Esophagus squamous epithelium (tissue), 5 donors: ENCODE data around the gene SPTBN2. TPM values are rescaled to one million over a fixed set of nuclear protein-coding genes. Genes with fewer than 3 reads are reported as not detected.

ENCODE experiments used
- DNase-seq: peaks from one replicate; lab custom pipeline; 2025; lab: John Stamatoyannopoulos, UW
- H3K27ac ChIP-seq, 4 donors: fragments of 200-600 bp; sonication (generic); one replicate each; pipeline ENCODE4 v1.5.1; 2016 to 2019; ENCODE audit warnings: mild to moderate bottlenecking in 1 of 4
- H3K27me3 ChIP-seq, 4 donors: fragments of 200-600 bp; sonication (generic); 1 replicate in 3 of 4; 2 replicates in 1 of 4; pipeline versions ENCODE4 v1.5.1 to v1.6.0; 2017 to 2021; ENCODE audit warnings: antibody characterized with exemption in 1 of 4
- H3K36me3 ChIP-seq, 3 donors: fragments of 200-600 bp; sonication (generic); one replicate each; pipeline ENCODE4 v1.5.1; 2016 to 2019
- H3K4me1 ChIP-seq, 3 donors: fragments of 200-600 bp; sonication (generic); one replicate each; pipeline ENCODE4 v1.5.1; 2017 to 2019
- H3K4me3 ChIP-seq, 4 donors: fragments of 200-600 bp; sonication (generic); 1 replicate in 3 of 4; 2 replicates in 1 of 4; pipeline ENCODE4 v1.5.1; 2016 to 2019; ENCODE audit warnings: mild to moderate bottlenecking in 2 of 4, moderate library complexity in 1 of 4
- H3K9me3 ChIP-seq, 3 donors: fragments of 200-600 bp; sonication (generic); one replicate each; pipeline ENCODE4 v1.5.1; 2016 to 2019
- CTCF ChIP-seq, 6 experiments: fragments of 450-650 bp in 4 of 6; fragments of 200-600 bp in 2 of 6; sonication (generic) in 2 of 6; IDR thresholded peaks; one replicate each; pipeline ENCODE4 v1.5.1; 2016 to 2019; ENCODE audit warnings: antibody characterized with exemption in 6 of 6, mild to moderate bottlenecking in 4 of 6, moderate library complexity in 4 of 6
- POLR2A ChIP-seq, 4 donors: fragments of 450-650 bp; IDR thresholded peaks; one replicate each; pipeline ENCODE4 v1.6.1; 2017; ENCODE audit warnings: antibody characterized with exemption in 4 of 4, mild to moderate bottlenecking in 4 of 4, moderate library complexity in 3 of 4
- WGBS, 2 donors: methylation state at CpG; one replicate each; pipeline ENCODE4 v1.1.5; 2018; 5-methylcytosine and 5-hydroxymethylcytosine counted together
- intact Hi-C: fragments of 100-400 bp; cut with DNase I; formaldehyde crosslinking; loops from one replicate; pipeline ENCODE4 v1.15.0; 2022
- total RNA-seq, 4 donors: library from RNA; depleted of rRNA; stranded (reverse); fragments of >200 nt; gene quantifications; one replicate each; pipeline ENCODE4 v1.1.0, GENCODE V29; 2016
- donor health status: DM: yes; HTN: yes; CAD: no.

SPTBN2 gene
- 100 to 1,000 TPM; 101 to 368 (median 128) TPM for total RNA-seq

GRCh38 chr11:66728693-66729385, at the start of gene SPTBN2:
Gene SPTBN2, minus strand, starts transcription at chr11:66729216. Its CDS starts 7,976 bp downstream, at chr11:66721240.
- peak within 1 kb of the TSS in 3 of 4 donors; percentile 50 to 70 (median 64) for H3K27ac ChIP-seq
- H3K4me1 ChIP-seq: peaks cover 6 to 30% (median 13%) of the 10 kb centered on the region in 3 donors
- no peak for DNase-seq
- intact Hi-C loops: no loop called here
- H3K36me3 ChIP-seq: no peaks in the 10 kb centered on the region
- peak within 1 kb of the TSS; percentile 39 to 83 (median 66) for H3K4me3 ChIP-seq
- no peaks in the 10 kb centered on the region for H3K9me3 ChIP-seq
- 12 to 18% methylated on average over 19 to 24 of the region's 25 CpGs for WGBS, 2 donors
- no peak for TF ChIP-seq CTCF (IDR thresholded peaks at IDR 0.05)
- TF ChIP-seq POLR2A (IDR thresholded peaks at IDR 0.05): no peak
- peaks cover 0 to 49% (median 0%) of the 10 kb centered on the region in 4 donors for H3K27me3 ChIP-seq

GRCh38 chr11:66768818-66769217, 39.8 kb upstream of the SPTBN2 start:
- H3K36me3 ChIP-seq: peaks cover 0 to 25% (median 0%) of the 10 kb centered on the region in 3 donors
- H3K9me3 ChIP-seq: no peaks in the 10 kb centered on the region
- no peak for TF ChIP-seq CTCF (IDR thresholded peaks at IDR 0.05)
- TF ChIP-seq POLR2A (IDR thresholded peaks at IDR 0.05): no peak
- H3K4me3 ChIP-seq: no peak overlapping the region
- DNase-seq: no peak
- intact Hi-C loops: no loop called here
- no peaks in the 10 kb centered on the region for H3K27me3 ChIP-seq
- peak overlapping the region in 3 of 4 donors; percentile 51 to 76 (median 59) for H3K27ac ChIP-seq
- H3K4me1 ChIP-seq: peaks cover 3 to 36% (median 9%) of the 10 kb centered on the region in 3 donors

GRCh38 chr11:66768088-66768521, 39.1 kb upstream of the SPTBN2 start:
- Histone ChIP-seq H3K9me3 (no peaks in the 10 kb centered on the region), H3K36me3 (peaks cover 0 to 29% (median 0%) of the 10 kb centered on the region in 3 donors), H3K27me3 (no peaks in the 10 kb centered on the region), H3K4me1 (peaks cover 3 to 36% (median 9%) of the 10 kb centered on the region in 3 donors), H3K4me3 (no peak overlapping the region), H3K27ac (peak overlapping the region; percentile 23 to 76 (median 67))
- TF ChIP-seq CTCF (IDR thresholded peaks at IDR 0.05): no peak
- TF ChIP-seq POLR2A (IDR thresholded peaks at IDR 0.05): no peak
- WGBS, 2 donors: 23 to 33% methylated on average over 3 of the region's 3 CpGs
- DNase-seq: no peak
- intact Hi-C loops: no loop called here

- peaks cover 0 to 29% (median 0%) of the 10 kb centered on the region in 3 donors for H3K36me3 ChIP-seq
- TF ChIP-seq POLR2A (IDR thresholded peaks at IDR 0.05) (no peak), CTCF (IDR thresholded peaks at IDR 0.05) (no peak)
- H3K27ac ChIP-seq: peak overlapping the region; percentile 23 to 76 (median 67)
These were observed 38.6 kb upstream of the SPTBN2 start for GRCh38 chr11:66767666-66768065.

GRCh38 chr11:66766681-66767080, 37.7 kb upstream of the SPTBN2 start:
- H3K27ac ChIP-seq: peak overlapping the region in 1 of 4 donors; percentile 65
- no peak for DNase-seq
- H3K27me3 ChIP-seq: no peaks in the 10 kb centered on the region
- TF ChIP-seq CTCF (IDR thresholded peaks at IDR 0.05) (no peak), POLR2A (IDR thresholded peaks at IDR 0.05) (no peak)
- H3K36me3 ChIP-seq: peaks cover 0 to 34% (median 0%) of the 10 kb centered on the region in 3 donors
- WGBS, 2 donors: 83 to 89% methylated on average over 2 of the region's 2 CpGs
- intact Hi-C loops: no loop called here
- no peaks in the 10 kb centered on the region for H3K9me3 ChIP-seq
- H3K4me3 ChIP-seq: no peak overlapping the region
- H3K4me1 ChIP-seq: peaks cover 3 to 36% (median 9%) of the 10 kb centered on the region in 3 donors

More at GRCh38 chr11:66767666-66768065, 38.6 kb upstream of the SPTBN2 start:
- Histone ChIP-seq H3K27me3 (no peaks in the 10 kb centered on the region), H3K4me3 (no peak overlapping the region), H3K4me1 (peaks cover 3 to 36% (median 9%) of the 10 kb centered on the region in 3 donors), H3K9me3 (no peaks in the 10 kb centered on the region)
- DNase-seq: no peak
- intact Hi-C loops: no loop called here
- 33 to 64% methylated on average over 1 of the region's 1 CpG for WGBS, 2 donors
